IgD-negative memory B cell (primary cell): ENCODE results near the gene SLC44A1. TPM values are rescaled to one million over a fixed set of nuclear protein-coding genes. Genes with fewer than 3 reads are reported as not detected.

Source experiments
- H3K27ac Mint-ChIP-seq, 3 donors: one replicate each; pipeline ENCODE4 v1.8.0; 2020 to 2022; ENCODE audit warnings: mild to moderate bottlenecking in 3 of 3, mixed read lengths in 3 of 3, moderate library complexity in 1 of 3
- H3K27me3 Mint-ChIP-seq: one replicate; pipeline ENCODE4 v1.8.0; 2021; ENCODE audit warnings: mixed read lengths
- H3K36me3 Mint-ChIP-seq: one replicate; pipeline ENCODE4 v1.8.0; 2020; ENCODE audit warnings: mild to moderate bottlenecking, mixed read lengths
- H3K4me1 Mint-ChIP-seq, 3 donors: one replicate each; pipeline ENCODE4 v1.8.0; 2020 to 2022; ENCODE audit warnings: mixed read lengths in 3 of 3, mild to moderate bottlenecking in 1 of 3
- H3K4me3 Mint-ChIP-seq, 4 donors: one replicate each; pipeline ENCODE4 v1.8.0; 2020 to 2022; ENCODE audit warnings: mild to moderate bottlenecking in 4 of 4, mixed read lengths in 4 of 4, moderate library complexity in 3 of 4
- H3K9me3 Mint-ChIP-seq, 3 donors: one replicate each; pipeline ENCODE4 v1.8.0; 2020 to 2021; ENCODE audit warnings: mixed read lengths in 3 of 3, mild to moderate bottlenecking in 1 of 3
- polyA plus RNA-seq: library from polyadenylated mRNA; unstranded; fragments of 300-500 nt; fragmentation: Illumina TruSeq; gene quantifications from one replicate; pipeline ENCODE4 v1.2.3, GENCODE V29; 2021

SLC44A1 gene
- polyA plus RNA-seq, 1 donor from 2014 or later, result 12.1 TPM

DNA sequence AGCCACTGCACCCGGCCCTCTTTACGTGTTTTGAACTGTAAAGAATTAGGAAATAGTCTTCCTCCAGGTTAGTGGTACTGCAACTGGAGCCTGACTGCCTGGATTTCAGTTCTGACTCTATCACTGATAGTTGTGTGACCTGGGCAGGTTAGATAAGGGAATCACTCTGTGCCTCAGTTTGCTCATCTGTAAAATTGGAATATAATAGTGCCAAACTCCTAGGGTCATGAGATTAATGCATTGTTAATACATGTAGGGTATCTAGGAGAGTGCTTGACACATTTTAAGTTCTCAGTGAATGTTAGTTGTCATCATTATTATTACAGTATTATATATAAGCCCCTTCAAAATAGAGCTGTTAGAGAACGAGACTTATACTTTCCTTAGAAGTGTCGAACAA lies 130.9 kb downstream of the SLC44A1 start:
- H3K36me3 Mint-ChIP-seq, result peaks cover 13% of the 10 kb centered on the region
- H3K9me3 Mint-ChIP-seq, result no peaks in the 10 kb centered on the region
- no peaks in the 10 kb centered on the region for H3K4me1 Mint-ChIP-seq
- no peaks in the 10 kb centered on the region for H3K27me3 Mint-ChIP-seq
- no peak overlapping the region for H3K27ac Mint-ChIP-seq
- no peak overlapping the region for H3K4me3 Mint-ChIP-seq

DNA sequence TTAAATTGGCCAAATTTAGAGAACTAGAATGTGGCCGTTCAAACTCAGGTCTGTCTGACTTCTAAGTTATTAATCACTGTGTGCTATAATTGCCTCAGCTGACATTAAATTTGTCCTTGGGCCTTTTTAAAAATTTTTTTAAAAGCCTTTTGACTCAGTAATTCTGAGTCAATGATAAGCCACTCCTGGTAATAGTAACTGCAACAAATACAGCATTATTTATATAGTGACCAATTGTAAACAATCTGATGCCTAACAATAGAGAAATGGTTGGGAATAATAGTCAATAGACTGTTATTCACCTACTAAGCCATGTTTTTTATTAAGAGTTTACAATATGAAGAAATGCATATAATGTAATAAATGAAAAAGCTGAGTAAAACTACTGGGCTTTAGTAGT lies 132.4 kb downstream of the SLC44A1 start:
- no peak overlapping the region for H3K27ac Mint-ChIP-seq
- H3K4me1 Mint-ChIP-seq, result no peaks in the 10 kb centered on the region
- H3K27me3 Mint-ChIP-seq, result no peaks in the 10 kb centered on the region
- H3K4me3 Mint-ChIP-seq, result no peak overlapping the region
- peaks cover 8% of the 10 kb centered on the region for H3K36me3 Mint-ChIP-seq
- H3K9me3 Mint-ChIP-seq, result no peaks in the 10 kb centered on the region

DNA sequence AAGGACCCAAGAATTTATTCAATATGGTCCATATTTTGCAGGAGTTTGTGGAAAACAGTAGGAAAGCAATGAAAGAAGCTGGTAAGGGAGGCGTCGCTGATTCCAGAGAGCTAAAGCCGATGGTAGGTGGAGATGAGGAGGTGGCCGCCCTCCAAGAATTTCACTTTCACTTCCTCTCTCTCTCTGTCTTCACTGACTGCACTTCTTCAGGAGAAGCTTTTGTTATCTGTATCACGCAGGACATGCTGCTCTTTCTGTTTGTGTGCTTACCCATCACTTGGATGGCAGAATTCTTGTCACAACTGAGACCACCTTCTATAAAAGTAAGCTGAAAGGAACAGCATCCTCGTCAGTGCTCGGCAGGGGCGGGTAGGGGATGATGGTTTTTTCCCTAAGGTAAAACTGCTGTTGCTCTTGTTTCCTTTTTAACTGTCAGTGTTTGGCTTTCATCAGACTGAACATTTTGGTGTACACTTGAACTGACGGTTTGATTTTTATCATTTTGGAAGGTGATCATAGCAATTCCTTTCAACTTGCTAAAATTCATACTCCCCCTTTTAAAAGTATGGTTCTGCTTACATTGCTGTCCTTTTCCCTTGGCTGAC lies 141.0 kb downstream of the SLC44A1 start:
- Mint-ChIP-seq H3K9me3 (no peaks in the 10 kb centered on the region), H3K4me3 (peak overlapping the region; percentile 43 to 90 (median 78)), H3K27me3 (no peaks in the 10 kb centered on the region), H3K27ac (peak overlapping the region in 2 of 3 donors; percentile 21 to 52), H3K36me3 (peaks cover 3% of the 10 kb centered on the region), H3K4me1 (peaks cover 10 to 14% (median 11%) of the 10 kb centered on the region in 3 donors)

GRCh38 chr9:105389796-105390195 lies 145.3 kb downstream of the SLC44A1 start:
- H3K27ac Mint-ChIP-seq, result no peak overlapping the region
- no peaks in the 10 kb centered on the region for H3K27me3 Mint-ChIP-seq
- no peak overlapping the region for H3K4me3 Mint-ChIP-seq
- H3K36me3 Mint-ChIP-seq, result peaks cover 3% of the 10 kb centered on the region
- H3K4me1 Mint-ChIP-seq, result peaks cover 10 to 11% (median 10%) of the 10 kb centered on the region in 3 donors
- no peaks in the 10 kb centered on the region for H3K9me3 Mint-ChIP-seq

DNA sequence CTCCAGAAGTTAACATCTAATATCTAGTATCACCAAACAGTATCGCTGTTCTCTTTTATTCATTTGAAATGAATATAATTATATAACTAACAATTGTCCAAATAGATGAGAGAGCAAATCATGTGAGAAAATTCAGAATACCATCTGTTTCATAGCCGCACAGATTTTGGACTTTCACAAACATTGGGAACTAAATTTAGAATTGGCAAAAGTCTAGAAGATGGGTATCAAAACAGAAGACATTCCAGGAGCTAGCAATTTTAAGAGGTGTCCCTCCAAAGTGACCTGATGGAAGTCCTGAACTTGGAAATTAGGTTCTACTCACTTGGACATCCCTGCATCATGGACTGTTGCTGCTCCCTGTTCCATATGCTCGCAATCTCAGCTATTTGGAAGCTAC lies 146.4 kb downstream of the SLC44A1 start:
- no peak overlapping the region for H3K4me3 Mint-ChIP-seq
- peaks cover under 1 to 2% (median under 1%) of the 10 kb centered on the region in 3 donors for H3K4me1 Mint-ChIP-seq
- H3K9me3 Mint-ChIP-seq, result no peaks in the 10 kb centered on the region
- peaks cover 4% of the 10 kb centered on the region for H3K27me3 Mint-ChIP-seq
- no peak overlapping the region for H3K27ac Mint-ChIP-seq
- H3K36me3 Mint-ChIP-seq, result peaks cover 3% of the 10 kb centered on the region

- no peaks in the 10 kb centered on the region for H3K9me3 Mint-ChIP-seq
- no peak overlapping the region for H3K4me3 Mint-ChIP-seq
- peaks cover 4% of the 10 kb centered on the region for H3K27me3 Mint-ChIP-seq
- H3K27ac Mint-ChIP-seq, result no peak overlapping the region
- peaks cover 3% of the 10 kb centered on the region for H3K36me3 Mint-ChIP-seq
- H3K4me1 Mint-ChIP-seq, result no peaks in the 10 kb centered on the region
Observed at GRCh38 chr9:105391288-105391687, 146.8 kb downstream of the SLC44A1 start.

GRCh38 chr9:105392531-105392930 lies 148.1 kb downstream of the SLC44A1 start:
- Mint-ChIP-seq H3K27me3 (peaks cover 6% of the 10 kb centered on the region), H3K4me1 (no peaks in the 10 kb centered on the region), H3K4me3 (no peak overlapping the region), H3K36me3 (peaks cover 3% of the 10 kb centered on the region), H3K27ac (no peak overlapping the region), H3K9me3 (no peaks in the 10 kb centered on the region)

- H3K9me3 Mint-ChIP-seq, result no peaks in the 10 kb centered on the region
- H3K27me3 Mint-ChIP-seq, result peaks cover 6% of the 10 kb centered on the region
- no peaks in the 10 kb centered on the region for H3K4me1 Mint-ChIP-seq
- H3K4me3 Mint-ChIP-seq, result no peak overlapping the region
- H3K27ac Mint-ChIP-seq, result no peak overlapping the region
- H3K36me3 Mint-ChIP-seq, result peaks cover 3% of the 10 kb centered on the region
Observed at GRCh38 chr9:105393576-105394344, 149.3 kb downstream of the SLC44A1 start.

DNA sequence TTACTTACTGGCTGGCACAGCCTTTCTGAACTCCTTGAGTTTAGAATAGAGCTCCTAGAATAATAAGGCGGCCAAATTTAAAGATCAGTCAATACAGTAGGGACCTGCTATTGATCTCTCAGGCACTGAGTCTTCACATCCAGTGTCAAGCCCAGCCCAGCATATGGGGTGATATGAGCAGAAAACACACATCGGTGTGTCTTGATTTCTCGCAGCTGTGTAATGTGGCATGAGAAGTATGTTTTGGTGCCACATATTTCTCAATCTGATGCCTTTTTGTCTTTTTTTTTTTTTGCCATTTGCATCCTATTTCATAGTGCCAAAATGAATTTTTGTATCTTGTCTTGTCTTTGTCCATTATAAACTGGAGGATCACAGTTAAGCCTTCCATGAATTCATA lies 152.0 kb downstream of the SLC44A1 start:
- H3K27me3 Mint-ChIP-seq, result peaks cover 8% of the 10 kb centered on the region
- no peak overlapping the region for H3K4me3 Mint-ChIP-seq
- no peak overlapping the region for H3K27ac Mint-ChIP-seq
- H3K4me1 Mint-ChIP-seq, result no peaks in the 10 kb centered on the region
- H3K9me3 Mint-ChIP-seq, result no peaks in the 10 kb centered on the region
- H3K36me3 Mint-ChIP-seq, result no peaks in the 10 kb centered on the region

- no peaks in the 10 kb centered on the region for H3K36me3 Mint-ChIP-seq
- no peak overlapping the region for H3K27ac Mint-ChIP-seq
- H3K9me3 Mint-ChIP-seq, result no peaks in the 10 kb centered on the region
- H3K4me1 Mint-ChIP-seq, result no peaks in the 10 kb centered on the region
- H3K27me3 Mint-ChIP-seq, result peaks cover 8% of the 10 kb centered on the region
- no peak overlapping the region for H3K4me3 Mint-ChIP-seq
Observed at GRCh38 chr9:105396901-105397300, 152.4 kb downstream of the SLC44A1 start.

DNA sequence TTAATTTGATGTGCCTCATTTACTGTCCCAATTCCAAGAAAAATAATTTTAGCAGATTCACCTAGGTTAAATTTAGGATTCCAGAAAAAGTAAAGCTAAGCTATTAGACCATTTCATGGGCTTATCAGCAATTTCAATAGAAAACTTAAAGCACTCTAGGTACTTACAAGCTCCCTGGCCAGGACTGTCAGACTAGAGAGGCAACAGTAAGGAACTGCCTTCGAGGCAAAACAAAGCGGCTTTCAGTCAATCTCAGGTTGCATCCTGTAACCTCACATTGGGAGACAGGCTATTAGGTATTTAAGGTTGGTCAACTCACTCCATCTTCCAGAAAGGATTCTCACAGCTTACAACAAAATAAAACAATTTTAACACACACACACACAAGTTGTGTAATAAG lies 154.7 kb downstream of the SLC44A1 start:
- H3K4me3 Mint-ChIP-seq, result no peak overlapping the region
- peaks cover 0 to 3% (median 0%) of the 10 kb centered on the region in 3 donors for H3K9me3 Mint-ChIP-seq
- H3K27me3 Mint-ChIP-seq, result peaks cover 24% of the 10 kb centered on the region
- no peak overlapping the region for H3K27ac Mint-ChIP-seq
- H3K4me1 Mint-ChIP-seq, result peaks cover 2 to 5% (median 3%) of the 10 kb centered on the region in 3 donors
- no peaks in the 10 kb centered on the region for H3K36me3 Mint-ChIP-seq

DNA sequence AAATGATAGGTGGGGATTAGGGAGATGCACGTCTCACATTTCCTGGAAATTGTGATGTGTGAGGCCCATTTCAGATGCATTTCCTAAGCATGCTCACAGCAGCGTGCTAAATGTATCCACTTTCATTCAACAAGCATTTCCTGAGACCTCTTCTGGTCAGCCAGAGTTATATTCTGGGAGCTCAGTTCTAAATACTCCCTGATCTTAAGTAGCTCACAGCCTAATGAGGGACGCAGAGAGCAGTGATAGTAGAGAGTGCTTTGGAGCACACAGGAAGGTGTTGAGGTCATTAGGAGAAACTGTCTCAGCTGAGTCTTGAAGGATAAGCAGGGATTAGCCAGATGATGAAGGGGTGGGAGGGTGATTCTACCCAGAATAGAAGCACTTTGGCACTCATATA lies 157.2 kb downstream of the SLC44A1 start:
- Mint-ChIP-seq H3K27ac (no peak overlapping the region), H3K27me3 (peaks cover 26% of the 10 kb centered on the region)

GRCh38 chr9:105403552-105404248 lies 159.2 kb downstream of the SLC44A1 start:
- H3K4me1 Mint-ChIP-seq, result peaks cover 6 to 15% (median 13%) of the 10 kb centered on the region in 3 donors
- H3K9me3 Mint-ChIP-seq, result peaks cover 2 to 12% (median 7%) of the 10 kb centered on the region in 3 donors
- peaks cover 3% of the 10 kb centered on the region for H3K36me3 Mint-ChIP-seq
- peaks cover 26% of the 10 kb centered on the region for H3K27me3 Mint-ChIP-seq
- H3K27ac Mint-ChIP-seq, result peak overlapping the region in 1 of 3 donors; percentile 60
- H3K4me3 Mint-ChIP-seq, result no peak overlapping the region

More for the DNA sequence above, 157.2 kb downstream of the SLC44A1 start:
- Mint-ChIP-seq H3K4me1 (peaks cover 6 to 15% (median 13%) of the 10 kb centered on the region in 3 donors), H3K4me3 (peak overlapping the region in 1 of 4 donors; percentile 52), H3K9me3 (peaks cover 0 to 7% (median under 1%) of the 10 kb centered on the region in 3 donors), H3K36me3 (peaks cover 2% of the 10 kb centered on the region)

- Mint-ChIP-seq H3K4me1 (peaks cover 6 to 15% (median 13%) of the 10 kb centered on the region in 3 donors), H3K27ac (peak overlapping the region in 2 of 3 donors; percentile 28 to 75), H3K4me3 (peak overlapping the region in 1 of 4 donors; percentile 18), H3K9me3 (peaks cover 5 to 12% (median 7%) of the 10 kb centered on the region in 3 donors), H3K36me3 (peaks cover 3% of the 10 kb centered on the region), H3K27me3 (peaks cover 25% of the 10 kb centered on the region)
Observed at GRCh38 chr9:105405514-105406131, 161.2 kb downstream of the SLC44A1 start.

GRCh38 chr9:105406369-105406768 lies 161.9 kb downstream of the SLC44A1 start:
- Mint-ChIP-seq H3K36me3 (peaks cover 3% of the 10 kb centered on the region), H3K27me3 (peaks cover 25% of the 10 kb centered on the region), H3K4me1 (peaks cover 6 to 15% (median 13%) of the 10 kb centered on the region in 3 donors), H3K27ac (no peak overlapping the region), H3K4me3 (no peak overlapping the region), H3K9me3 (peaks cover 7 to 14% (median 8%) of the 10 kb centered on the region in 3 donors)
